Aorta (tissue), 5 donors: ENCODE results near the gene LRRTM2. TPM values are rescaled to one million over a fixed set of nuclear protein-coding genes. Genes with fewer than 3 reads are reported as not detected.
"Not testable (repeated sequence)": the region's sequence is repeated elsewhere in the genome, so short reads cannot be mapped to it uniquely, and the experiment has no call there.

ENCODE experiments used
- ATAC-seq: fragments of 200-7000 bp; cut with Tn5 transposase; one replicate; pipeline ENCODE4 v1.9.1; 2022; ENCODE audit warnings: moderate library complexity; ENCODE audit not compliant: low FRiP score
- DNase-seq, 2 donors: peaks; one replicate each; pipeline ENCODE4 v3.0.0-alpha.2; 2020
- H3K27ac ChIP-seq, 2 donors: one replicate each; pipeline ENCODE4 v1.5.1; 2013; ENCODE audit warnings: low read length in 2 of 2, mild to moderate bottlenecking in 2 of 2, moderate library complexity in 2 of 2, control low read depth in 1 of 2, inconsistent platforms in 1 of 2, low read depth in 1 of 2
- H3K27me3 ChIP-seq, 2 donors: one replicate each; pipeline ENCODE4 v1.6.1; 2013; ENCODE audit warnings: control low read depth in 1 of 2, low read length in 1 of 2, mild to moderate bottlenecking in 1 of 2, moderate library complexity in 1 of 2; ENCODE audit not compliant: insufficient read depth in 2 of 2, control insufficient read depth in 1 of 2
- H3K36me3 ChIP-seq, 2 donors: one replicate each; pipeline ENCODE4 v1.6.1; 2013; ENCODE audit warnings: control low read depth in 1 of 2, low read length in 1 of 2, mild to moderate bottlenecking in 1 of 2; ENCODE audit not compliant: insufficient read depth in 2 of 2, control insufficient read depth in 1 of 2
- H3K4me1 ChIP-seq, 2 donors: one replicate each; pipeline ENCODE4 v1.6.1; 2013; ENCODE audit warnings: low read length in 2 of 2, control low read depth in 1 of 2, mild to moderate bottlenecking in 1 of 2, moderate library complexity in 1 of 2; ENCODE audit not compliant: insufficient read depth in 2 of 2, control insufficient read depth in 1 of 2
- H3K4me3 ChIP-seq, 2 donors: one replicate each; pipeline ENCODE4 v1.5.1; 2013; ENCODE audit warnings: low read length in 2 of 2, control low read depth in 1 of 2, mild to moderate bottlenecking in 1 of 2
- H3K9me3 ChIP-seq: one replicate; pipeline ENCODE4 v1.6.1; 2013; ENCODE audit warnings: mild to moderate bottlenecking, low read length; ENCODE audit not compliant: control insufficient read depth
- WGBS, 2 donors: extraction: QIAGEN DNeasy Blood & Tissue Kit; methylation state at CpG; one replicate each; pipeline ENCODE4 v1.1.7; 2013; 5-methylcytosine and 5-hydroxymethylcytosine counted together
- intact Hi-C, 2 donors: fragments of 100-400 bp; cut with DNase I; formaldehyde crosslinking; loops; one replicate each; pipeline versions ENCODE4 v1.14.2 to v1.15.0; 2022
- long read RNA-seq, 2 donors: library from polyadenylated mRNA; unstranded; transcript quantifications; one replicate each; pipeline ENCODE4 v2.0.0, GENCODE V29; 2020 to 2021
- polyA plus RNA-seq, 2 donors: library from polyadenylated mRNA; stranded (reverse); fragments of 200-250 nt; gene quantifications; one replicate each; pipeline ENCODE4 v1.2.3, GENCODE V29; 2013
- total RNA-seq, 2 donors: library from RNA; stranded (reverse); fragmentation: NEBNext Ultra II Directional; extraction: Animal tissue kit (Norgen Biotek cat#: 25700); gene quantifications; one replicate each; pipeline ENCODE4 v1.2.1, GENCODE V29; 2021
- donor health status: healthy with polysubstance abuse.
- donor health status: Bipolar disorder and iron deficiency.
- donor health status: DM: no; HTN: no; CAD: no.
- donor health status: DM: no; HTN: no; CAD: no.
- donor health status: DM: yes; HTN: yes; CAD: no.

The LRRTM2 gene, protein sequence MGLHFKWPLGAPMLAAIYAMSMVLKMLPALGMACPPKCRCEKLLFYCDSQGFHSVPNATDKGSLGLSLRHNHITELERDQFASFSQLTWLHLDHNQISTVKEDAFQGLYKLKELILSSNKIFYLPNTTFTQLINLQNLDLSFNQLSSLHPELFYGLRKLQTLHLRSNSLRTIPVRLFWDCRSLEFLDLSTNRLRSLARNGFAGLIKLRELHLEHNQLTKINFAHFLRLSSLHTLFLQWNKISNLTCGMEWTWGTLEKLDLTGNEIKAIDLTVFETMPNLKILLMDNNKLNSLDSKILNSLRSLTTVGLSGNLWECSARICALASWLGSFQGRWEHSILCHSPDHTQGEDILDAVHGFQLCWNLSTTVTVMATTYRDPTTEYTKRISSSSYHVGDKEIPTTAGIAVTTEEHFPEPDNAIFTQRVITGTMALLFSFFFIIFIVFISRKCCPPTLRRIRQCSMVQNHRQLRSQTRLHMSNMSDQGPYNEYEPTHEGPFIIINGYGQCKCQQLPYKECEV
- total RNA-seq = under 1 TPM; 0.24 to 0.36 TPM
- polyA plus RNA-seq = under 1 TPM in 1 of 2 donors, not detected in 1; 0.31 TPM
- long read RNA-seq, donor 1, partial matches to known transcripts = 0 of 2 reads
- long read RNA-seq, donor 1, other reads (novel, unspliced or antisense) = 2 of 2 reads
- long read RNA-seq, donor 2 = 0 reads

DNA sequence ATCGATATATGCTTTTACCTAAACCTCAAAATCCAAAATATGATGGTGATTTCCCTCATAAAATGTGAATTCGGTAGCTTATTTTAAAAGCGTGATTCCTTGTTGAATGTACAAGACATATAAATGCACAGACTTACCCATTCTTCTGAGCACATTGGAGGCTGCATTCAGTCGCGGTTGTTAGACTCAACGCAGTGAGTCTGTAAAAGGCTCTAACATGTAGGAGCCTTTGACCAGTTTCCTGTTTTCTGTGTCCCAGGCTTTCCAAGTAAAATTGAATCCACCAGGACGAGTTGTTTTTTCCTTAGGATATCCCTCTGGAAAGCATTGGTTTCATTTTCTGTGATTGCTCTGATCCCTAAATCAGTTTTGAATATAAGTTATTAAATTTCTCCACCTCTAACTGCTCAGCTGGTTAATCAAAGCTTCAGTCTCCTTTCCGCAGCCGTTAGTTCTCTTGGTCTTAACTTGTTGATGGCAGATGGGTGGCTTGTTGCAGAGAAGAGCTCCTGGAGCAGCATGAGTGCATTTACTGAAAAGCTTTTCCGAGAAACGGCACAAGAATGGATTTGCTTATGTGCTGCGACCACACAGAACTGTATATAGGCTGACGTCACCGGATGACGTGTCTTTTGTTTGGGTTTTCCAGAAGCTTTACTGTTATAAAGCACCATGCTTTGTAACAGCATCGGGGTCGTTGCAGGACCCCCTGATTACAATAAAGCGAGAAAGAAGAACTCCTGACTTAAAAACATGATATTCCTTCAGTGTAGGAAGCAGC lies at the start of gene LRRTM2:
Gene LRRTM2, minus strand, starts transcription at position 565 of the 781 bp plus-strand sequence. Its CDS starts 424 bp downstream, at position 141.
- Histone ChIP-seq H3K4me1 (peaks cover 8 to 9% of the 10 kb centered on the region in 2 donors), H3K36me3 (no peaks in the 10 kb centered on the region), H3K27ac (no peak within 1 kb of the TSS), H3K9me3 (no peaks in the 10 kb centered on the region), H3K27me3 (no peaks in the 10 kb centered on the region), H3K4me3 (no peak within 1 kb of the TSS)
- WGBS, 2 donors = 48 to 55% methylated on average over 18 of the region's 18 CpGs
- intact Hi-C loops = no loop called here
- no peak for DNase-seq
- no peak for ATAC-seq

DNA sequence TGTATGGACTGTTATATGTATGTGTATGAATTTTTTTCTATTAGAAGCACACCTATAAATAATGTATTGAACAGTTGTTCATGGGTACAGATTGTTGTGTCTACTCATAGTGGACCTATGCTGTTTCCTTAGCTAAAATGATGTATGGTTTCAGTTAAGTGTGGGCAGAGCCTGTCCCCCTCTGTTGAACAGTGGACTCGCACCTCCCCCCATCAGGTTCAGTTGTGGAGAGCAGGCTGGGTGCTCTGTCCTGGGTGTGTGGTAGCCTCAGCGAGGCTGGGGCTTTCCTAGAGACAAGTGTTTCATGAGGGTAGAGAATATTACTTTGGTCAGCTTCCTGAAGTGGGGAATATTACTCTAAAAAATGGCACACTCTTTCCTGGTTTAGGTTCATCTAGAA lies 47.4 kb upstream of the LRRTM2 start:
- DNase-seq (no peak), ATAC-seq (no peak)
- 96 to 99% methylated on average over 2 of the region's 2 CpGs for WGBS, 2 donors
- H3K27me3 ChIP-seq = no peaks in the 10 kb centered on the region
- intact Hi-C loops = no loop called here
- peaks cover 5 to 7% of the 10 kb centered on the region in 2 donors for H3K4me1 ChIP-seq
- H3K9me3 ChIP-seq = no peaks in the 10 kb centered on the region
- H3K4me3 ChIP-seq = no peak overlapping the region
- no peak overlapping the region for H3K27ac ChIP-seq
- H3K36me3 ChIP-seq = peaks cover 0 to 4% of the 10 kb centered on the region in 2 donors

DNA sequence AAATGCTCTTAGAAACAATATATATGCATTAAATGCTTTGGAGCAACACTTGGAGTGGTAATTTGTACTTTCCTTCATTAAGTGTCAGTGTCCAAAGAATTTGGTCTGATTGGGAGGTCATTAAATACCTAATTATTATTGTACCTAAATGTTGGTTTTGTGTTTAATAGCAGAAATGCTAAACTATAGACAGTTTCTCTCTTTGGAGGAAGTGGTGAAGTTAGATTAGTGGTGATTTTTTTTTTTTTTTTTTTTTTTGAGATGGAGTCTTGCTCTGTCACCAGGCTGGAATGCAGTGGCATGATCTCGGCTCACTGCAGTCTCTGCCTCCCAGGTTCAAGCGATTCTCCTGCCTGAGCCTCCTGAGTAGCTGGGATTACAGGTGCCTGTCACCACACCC lies 46.2 kb upstream of the LRRTM2 start:
- H3K4me3 ChIP-seq, intact Hi-C loops, H3K27ac ChIP-seq, H3K27me3 ChIP-seq, H3K9me3 ChIP-seq, ATAC-seq, DNase-seq, H3K4me1 ChIP-seq, H3K36me3 ChIP-seq: not testable (repeated sequence)
- WGBS, 2 donors = 39 to 44% methylated on average over 2 of the region's 2 CpGs

DNA sequence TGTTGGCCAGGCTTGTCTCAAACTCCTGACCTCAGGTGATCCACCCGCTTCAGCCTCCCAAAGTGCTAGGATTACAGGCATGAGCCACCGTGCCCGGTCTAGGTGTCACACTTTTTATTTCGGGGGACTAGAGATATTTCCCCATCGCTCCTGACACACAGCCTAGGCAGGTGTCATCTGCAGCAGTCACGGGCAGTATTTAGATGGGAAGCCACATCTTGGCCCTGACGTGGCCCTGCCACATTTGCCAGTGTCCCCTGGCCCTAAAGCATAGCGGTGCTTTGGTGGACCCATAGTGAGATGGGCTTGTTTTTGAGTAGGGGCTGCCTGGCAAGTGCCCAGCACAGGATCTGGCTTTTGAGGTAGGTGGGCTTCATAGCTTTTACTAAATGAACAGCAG lies 45.0 kb upstream of the LRRTM2 start:
- Histone ChIP-seq H3K4me3 (no peak overlapping the region), H3K36me3 (peaks cover 0 to 1% of the 10 kb centered on the region in 2 donors), H3K27ac (no peak overlapping the region), H3K27me3 (no peaks in the 10 kb centered on the region), H3K4me1 (peaks cover 5 to 7% of the 10 kb centered on the region in 2 donors), H3K9me3 (no peaks in the 10 kb centered on the region)
- intact Hi-C loops = no loop called here
- ATAC-seq (no peak), DNase-seq (no peak)
- WGBS, 2 donors = 96 to 99% methylated on average over 8 of the region's 8 CpGs

DNA sequence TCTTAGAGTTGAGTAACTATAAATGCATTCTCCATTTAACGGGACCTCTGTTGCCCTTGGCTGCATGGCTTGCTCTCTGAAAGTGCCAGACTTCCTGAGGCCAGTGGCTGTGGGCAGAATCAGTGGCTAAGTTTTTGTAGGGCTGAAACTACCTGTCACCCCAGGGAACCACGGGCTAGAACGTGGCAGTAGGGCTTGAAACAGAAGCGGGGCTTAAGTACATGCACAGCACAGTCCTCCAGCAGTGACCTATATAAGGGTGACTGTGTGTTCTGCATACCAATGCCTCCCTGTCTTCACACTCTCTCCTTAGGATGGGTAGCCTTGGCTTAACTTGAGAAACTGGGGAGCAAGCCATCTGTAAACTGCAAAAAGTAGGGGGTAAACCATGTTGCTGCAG lies 43.6 kb upstream of the LRRTM2 start:
- H3K9me3 ChIP-seq = no peaks in the 10 kb centered on the region
- H3K36me3 ChIP-seq = peaks cover 0 to 1% of the 10 kb centered on the region in 2 donors
- 24 to 30% methylated on average over 4 of the region's 4 CpGs for WGBS, 2 donors
- intact Hi-C loops = no loop called here
- H3K27ac ChIP-seq = no peak overlapping the region
- H3K4me1 ChIP-seq = peaks cover 5 to 7% of the 10 kb centered on the region in 2 donors
- H3K27me3 ChIP-seq = no peaks in the 10 kb centered on the region
- no peak overlapping the region for H3K4me3 ChIP-seq
- ATAC-seq (no peak), DNase-seq (no peak)

DNA sequence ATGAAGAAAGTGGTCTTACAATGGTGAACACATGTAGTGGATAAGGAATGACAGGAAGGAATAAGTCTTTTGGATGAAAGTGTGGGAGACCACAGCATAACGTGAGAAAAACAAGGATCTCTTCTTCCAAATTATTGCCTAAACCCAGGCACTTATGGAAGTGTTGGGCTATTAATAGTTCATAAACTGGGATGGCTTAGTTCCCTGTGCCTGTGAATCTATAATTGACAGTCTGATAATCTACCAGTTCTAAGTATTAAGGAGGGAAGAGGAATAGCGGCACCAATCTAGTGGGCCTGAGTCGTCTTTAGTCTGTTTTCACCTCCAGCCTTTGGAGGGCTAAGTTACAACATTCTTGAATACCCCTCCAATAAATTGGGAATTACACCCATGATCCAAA lies 39.2 kb upstream of the LRRTM2 start:
- no peaks in the 10 kb centered on the region for H3K27me3 ChIP-seq
- 92 to 94% methylated on average over 3 of the region's 3 CpGs for WGBS, 2 donors
- DNase-seq (no peak), ATAC-seq (no peak)
- peaks cover 0 to 1% of the 10 kb centered on the region in 2 donors for H3K36me3 ChIP-seq
- H3K4me1 ChIP-seq = peaks cover 5 to 12% of the 10 kb centered on the region in 2 donors
- intact Hi-C loops = no loop called here
- no peak overlapping the region for H3K4me3 ChIP-seq
- H3K9me3 ChIP-seq = no peaks in the 10 kb centered on the region
- H3K27ac ChIP-seq = no peak overlapping the region

DNA sequence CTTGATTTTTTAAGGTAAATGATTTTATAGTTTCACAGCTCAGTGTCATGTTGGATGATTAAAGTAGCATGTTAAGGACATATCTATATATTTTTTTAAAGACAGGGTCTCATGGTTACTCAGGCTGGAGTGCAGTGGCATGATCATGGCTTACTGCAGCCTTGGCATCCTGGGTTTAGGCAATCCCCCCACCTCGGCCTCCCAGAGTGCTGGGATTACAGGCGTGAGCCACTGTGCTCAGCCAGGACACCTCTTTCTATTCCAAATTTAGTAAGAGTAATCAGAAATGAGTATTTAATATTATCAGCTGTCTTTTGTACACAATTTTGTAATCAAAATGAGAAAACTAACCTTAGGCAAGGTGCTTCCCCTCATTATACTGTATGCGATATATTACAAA lies 38.6 kb upstream of the LRRTM2 start:
- intact Hi-C loops = no loop called here
- peaks cover 0 to 1% of the 10 kb centered on the region in 2 donors for H3K36me3 ChIP-seq
- no peaks in the 10 kb centered on the region for H3K9me3 ChIP-seq
- WGBS, 2 donors = 97 to 100% methylated on average over 3 of the region's 3 CpGs
- H3K27me3 ChIP-seq = no peaks in the 10 kb centered on the region
- ATAC-seq (no peak), DNase-seq (no peak)
- no peak overlapping the region for H3K27ac ChIP-seq
- no peak overlapping the region for H3K4me3 ChIP-seq
- H3K4me1 ChIP-seq = peaks cover 5 to 8% of the 10 kb centered on the region in 2 donors

DNA sequence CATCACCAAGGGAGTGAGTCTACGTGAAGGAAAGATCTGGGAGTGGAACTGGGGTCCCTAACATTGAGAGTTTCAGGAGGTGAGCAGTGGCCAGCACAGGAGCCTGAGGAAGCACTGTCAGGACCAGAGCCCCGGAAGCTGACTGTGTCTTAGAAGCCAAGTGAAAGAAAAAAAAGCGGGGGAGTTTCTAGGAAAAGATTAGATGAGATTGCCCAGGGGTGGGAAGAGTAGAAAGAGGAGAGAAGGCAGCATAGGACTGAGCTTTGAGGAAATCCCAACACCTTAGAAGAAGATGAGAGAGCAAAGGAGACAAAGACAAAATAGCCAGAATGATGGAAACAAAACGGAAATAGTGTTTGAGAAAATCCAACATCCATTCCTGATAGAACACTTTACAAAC lies 37.0 kb upstream of the LRRTM2 start:
- no peaks in the 10 kb centered on the region for H3K36me3 ChIP-seq
- intact Hi-C loops = no loop called here

More for the DNA sequence above, 37.0 kb upstream of the LRRTM2 start:
- WGBS, 2 donors = 64 to 69% methylated on average over 4 of the region's 4 CpGs
- H3K4me1 ChIP-seq = peaks cover 3 to 6% of the 10 kb centered on the region in 2 donors
- peak overlapping the region; percentile 24 to 51 for H3K27ac ChIP-seq
- no peak overlapping the region for H3K4me3 ChIP-seq
- DNase-seq (no peak), ATAC-seq (no peak)
- H3K9me3 ChIP-seq = no peaks in the 10 kb centered on the region
- no peaks in the 10 kb centered on the region for H3K27me3 ChIP-seq
